ENCODE measurements around the gene RAD21L1. TPM values are rescaled to one million over a fixed set of nuclear protein-coding genes. Genes with fewer than 3 reads are reported as not detected.

RAD21L1 gene
- total and polyA plus RNA-seq, 4 donors, result 0.02 to 0.23 TPM; not detected in 2

- 95% methylated on average over 8 of the region's 8 CpGs for WGBS, 2 donors
Measured at GRCh38 chr20:1277529-1278322, 51.9 kb downstream of the RAD21L1 start.

DNA sequence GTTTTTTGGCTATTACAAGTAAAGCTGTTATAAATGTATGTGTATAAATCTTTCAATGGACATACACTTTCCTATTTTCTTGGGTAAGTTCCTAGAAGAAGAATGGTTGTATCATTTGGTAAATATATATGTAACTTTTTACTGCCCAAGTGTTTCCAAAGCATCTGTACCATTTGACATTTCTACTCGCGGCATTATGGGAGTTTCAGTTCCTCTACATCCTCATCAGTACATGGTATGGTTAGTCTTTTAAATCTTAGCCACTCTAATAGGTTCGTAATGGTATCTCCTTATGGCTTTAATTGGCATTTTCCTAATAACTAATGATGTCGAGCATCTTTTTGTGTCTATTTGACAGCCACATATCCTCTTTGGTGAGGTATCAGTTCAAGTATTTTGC is 53.1 kb downstream of the RAD21L1 start:
- Histone ChIP-seq H3K4me3 (no peak overlapping the region), H3K27me3 (ENCODE audit: control insufficient read depth in 3 of 3, insufficient read depth in 3 of 3, low read length in 2 of 3) (no peaks in the 10 kb centered on the region), H3K9ac (ENCODE audit: insufficient read depth in 1 of 2, low read length in 2 of 2) (no peak overlapping the region), H3K4me1 (ENCODE audit: control insufficient read depth in 5 of 5, insufficient read depth in 5 of 5, low read length in 5 of 5) (peaks cover 0 to 15% (median 5%) of the 10 kb centered on the region in 5 donors), H3K36me3 (ENCODE audit: control insufficient read depth in 4 of 4, insufficient read depth in 4 of 4, low read length in 4 of 4) (no peaks in the 10 kb centered on the region), H3K9me3 (ENCODE audit: control insufficient read depth in 4 of 4, insufficient read depth in 3 of 4, low read length in 3 of 4) (peaks cover 0 to 2% (median 0%) of the 10 kb centered on the region in 4 donors), H3K27ac (ENCODE audit: low read depth in 1 of 2, low read length in 1 of 2) (no peak overlapping the region)
- no peak for DNase-seq
- ATAC-seq (ENCODE audit: insufficient read depth, low FRiP score), result no peak
- WGBS, 2 donors, result 81 to 86% methylated on average over 4 of the region's 4 CpGs
- TF ChIP-seq CTCF (IDR thresholded peaks at IDR 0.05; ENCODE audit: control extremely low read depth, extremely low read depth), result no peak

More at GRCh38 chr20:1277529-1278322, 51.9 kb downstream of the RAD21L1 start:
- ATAC-seq (ENCODE audit: insufficient read depth, low FRiP score), result no peak
- H3K36me3 ChIP-seq (ENCODE audit: control insufficient read depth in 4 of 4, insufficient read depth in 4 of 4, low read length in 4 of 4), result no peaks in the 10 kb centered on the region
- H3K4me1 ChIP-seq (ENCODE audit: control insufficient read depth in 5 of 5, insufficient read depth in 5 of 5, low read length in 5 of 5), result peaks cover 0 to 13% (median 0%) of the 10 kb centered on the region in 5 donors
- no peak for TF ChIP-seq CTCF (IDR thresholded peaks at IDR 0.05; ENCODE audit: control extremely low read depth, extremely low read depth)
- H3K27me3 ChIP-seq (ENCODE audit: control insufficient read depth in 3 of 3, insufficient read depth in 3 of 3, low read length in 2 of 3), result no peaks in the 10 kb centered on the region
- H3K9ac ChIP-seq (ENCODE audit: insufficient read depth in 1 of 2, low read length in 2 of 2), result no peak overlapping the region
- DNase-seq, result no peak
- H3K4me3 ChIP-seq, result no peak overlapping the region
- H3K9me3 ChIP-seq (ENCODE audit: control insufficient read depth in 4 of 4, insufficient read depth in 3 of 4, low read length in 3 of 4), result peaks cover 0 to 2% (median 0%) of the 10 kb centered on the region in 4 donors
- peak overlapping the region in 1 of 2 donors; percentile 15 for H3K27ac ChIP-seq (ENCODE audit: low read depth in 1 of 2, low read length in 1 of 2)

GRCh38 chr20:1280195-1281102 is 54.6 kb downstream of the RAD21L1 start:
- Histone ChIP-seq H3K4me1 (ENCODE audit: control insufficient read depth in 5 of 5, insufficient read depth in 5 of 5, low read length in 5 of 5) (peaks cover 0 to 18% (median 7%) of the 10 kb centered on the region in 5 donors), H3K36me3 (ENCODE audit: control insufficient read depth in 4 of 4, insufficient read depth in 4 of 4, low read length in 4 of 4) (no peaks in the 10 kb centered on the region), H3K4me3 (no peak overlapping the region), H3K27ac (ENCODE audit: low read depth in 1 of 2, low read length in 1 of 2) (no peak overlapping the region), H3K27me3 (ENCODE audit: control insufficient read depth in 3 of 3, insufficient read depth in 3 of 3, low read length in 2 of 3) (no peaks in the 10 kb centered on the region), H3K9ac (ENCODE audit: insufficient read depth in 1 of 2, low read length in 2 of 2) (no peak overlapping the region), H3K9me3 (ENCODE audit: control insufficient read depth in 4 of 4, insufficient read depth in 3 of 4, low read length in 3 of 4) (peaks cover 0 to 2% (median 0%) of the 10 kb centered on the region in 4 donors)
- no peak for TF ChIP-seq CTCF (IDR thresholded peaks at IDR 0.05; ENCODE audit: control extremely low read depth, extremely low read depth)
- DNase-seq (no peak), ATAC-seq (ENCODE audit: insufficient read depth, low FRiP score) (no peak)
- WGBS, 2 donors, result 80 to 82% methylated on average over 6 of the region's 6 CpGs

Data from lung (tissue), 12 donors.